Nephron (organoid): ENCODE measurements around the gene MEIOSIN.

ENCODE experiments used
- H3K27ac Mint-ChIP-seq, 3 experiments: 2 replicates each; pipeline ENCODE4 v1.8.0; 2020; ENCODE audit warnings: mixed read lengths in 3 of 3, mild to moderate bottlenecking in 2 of 3, moderate library complexity in 1 of 3
- H3K27me3 Mint-ChIP-seq: 2 replicates; pipeline ENCODE4 v1.8.0; 2021; ENCODE audit warnings: low read depth, mild to moderate bottlenecking, moderate library complexity, mixed read lengths
- H3K36me3 Mint-ChIP-seq: 2 replicates; pipeline ENCODE4 v1.8.0; 2020; ENCODE audit warnings: low read depth, mixed read lengths
- H3K4me1 Mint-ChIP-seq: 2 replicates; pipeline ENCODE4 v1.8.0; 2020; ENCODE audit warnings: mixed read lengths
- H3K4me3 Mint-ChIP-seq, 3 experiments: 2 replicates each; pipeline ENCODE4 v1.8.0; 2020; ENCODE audit warnings: mild to moderate bottlenecking in 3 of 3, mixed read lengths in 3 of 3, moderate library complexity in 2 of 3
- H3K9me3 Mint-ChIP-seq: 2 replicates; pipeline ENCODE4 v1.8.0; 2020; ENCODE audit warnings: mixed read lengths
- CTCF ChIP-seq, 3 experiments: fragments of 200-600 bp; sonication (generic); IDR thresholded peaks; one replicate each; pipeline ENCODE4 v1.5.0; 2021; ENCODE audit warnings: antibody characterized with exemption in 3 of 3; ENCODE audit not compliant: unreplicated experiment in 3 of 3

The MEIOSIN gene

GRCh38 chr19:45752639-45753038 is 19.4 kb downstream of the MEIOSIN start:
- H3K9me3 Mint-ChIP-seq, result no peaks in the 10 kb centered on the region
- no peak for TF ChIP-seq CTCF (IDR thresholded peaks at IDR 0.05; ENCODE audit: unreplicated experiment in 3 of 3)
- H3K27me3 Mint-ChIP-seq, result peaks cover 2% of the 10 kb centered on the region
- H3K36me3 Mint-ChIP-seq, result no peaks in the 10 kb centered on the region
- H3K4me3 Mint-ChIP-seq, result no peak overlapping the region
- H3K4me1 Mint-ChIP-seq, result no peaks in the 10 kb centered on the region
- no peak overlapping the region for H3K27ac Mint-ChIP-seq

DNA sequence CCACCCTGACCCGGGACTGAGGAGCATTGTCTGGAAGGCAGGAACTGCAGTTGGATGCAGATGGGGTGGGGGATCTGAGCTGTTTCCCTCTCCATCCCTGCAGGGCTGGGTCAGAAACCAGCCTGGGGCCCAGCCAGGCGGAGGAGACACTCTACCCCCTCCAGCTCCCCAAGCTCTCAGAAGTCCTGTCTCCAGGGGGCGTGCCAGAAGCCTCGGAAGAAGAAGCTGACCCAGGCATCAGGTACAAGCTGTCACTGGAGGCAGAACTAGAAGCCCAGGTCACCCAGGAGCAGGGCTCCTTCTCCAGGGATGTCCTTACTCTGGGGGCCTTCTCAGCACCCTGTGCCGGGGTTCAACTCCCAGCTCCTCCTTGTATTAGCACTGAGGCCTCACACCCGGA is 20.3 kb downstream of the MEIOSIN start:
- H3K27ac Mint-ChIP-seq, result no peak overlapping the region
- no peaks in the 10 kb centered on the region for H3K36me3 Mint-ChIP-seq
- no peaks in the 10 kb centered on the region for H3K27me3 Mint-ChIP-seq

DNA sequence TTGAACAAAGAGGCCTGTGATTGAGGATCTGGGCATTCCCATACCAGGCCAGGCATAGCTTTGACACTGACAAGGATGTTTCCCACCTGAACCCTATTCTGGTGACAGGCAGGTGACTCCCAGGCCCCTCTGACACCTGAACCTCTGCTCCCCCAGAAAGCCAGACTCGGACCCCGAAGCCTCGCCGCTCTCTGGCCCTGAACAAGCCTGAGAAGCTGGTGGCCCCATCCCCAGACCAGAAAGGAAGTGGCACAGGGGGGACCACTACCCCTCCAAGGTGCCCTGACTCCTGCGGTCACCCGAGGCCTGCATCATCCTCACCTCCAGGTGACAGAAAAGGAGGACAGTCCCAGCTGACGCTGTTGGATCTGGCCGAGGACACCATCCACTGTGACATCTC is 21.1 kb downstream of the MEIOSIN start:
- H3K4me1 Mint-ChIP-seq, result no peaks in the 10 kb centered on the region
- H3K27me3 Mint-ChIP-seq, result no peaks in the 10 kb centered on the region
- no peak overlapping the region for H3K4me3 Mint-ChIP-seq
- TF ChIP-seq CTCF (IDR thresholded peaks at IDR 0.05; ENCODE audit: unreplicated experiment in 3 of 3), result no peak
- no peak overlapping the region for H3K27ac Mint-ChIP-seq
- H3K36me3 Mint-ChIP-seq, result no peaks in the 10 kb centered on the region
- no peaks in the 10 kb centered on the region for H3K9me3 Mint-ChIP-seq

More for the DNA sequence above, 20.3 kb downstream of the MEIOSIN start:
- no peaks in the 10 kb centered on the region for H3K9me3 Mint-ChIP-seq
- TF ChIP-seq CTCF (IDR thresholded peaks at IDR 0.05; ENCODE audit: unreplicated experiment in 3 of 3), result no peak
- no peaks in the 10 kb centered on the region for H3K4me1 Mint-ChIP-seq
- no peak overlapping the region for H3K4me3 Mint-ChIP-seq

DNA sequence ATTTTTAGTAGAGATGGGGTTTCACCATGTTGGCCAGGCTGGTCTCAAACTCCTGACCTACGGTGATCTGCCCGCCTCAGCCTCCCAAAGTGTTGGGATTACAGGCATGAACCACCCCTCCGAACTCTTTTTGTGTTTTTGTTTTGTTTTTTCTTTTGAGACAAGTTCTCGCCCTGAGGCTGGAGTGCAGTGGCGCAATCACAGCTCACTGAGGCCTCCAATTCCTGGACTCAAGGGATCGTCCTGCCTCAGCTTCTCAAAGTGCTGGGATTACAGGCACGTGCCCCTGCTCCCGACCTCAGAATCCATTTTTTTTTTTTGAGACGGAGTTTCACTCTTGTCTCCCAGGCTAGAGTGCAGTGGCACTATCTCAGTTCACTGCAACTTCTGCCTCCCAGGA is 24.5 kb downstream of the MEIOSIN start:
- no peaks in the 10 kb centered on the region for H3K4me1 Mint-ChIP-seq
- H3K9me3 Mint-ChIP-seq, result no peaks in the 10 kb centered on the region
- peaks cover 4% of the 10 kb centered on the region for H3K27me3 Mint-ChIP-seq
- no peak for TF ChIP-seq CTCF (IDR thresholded peaks at IDR 0.05; ENCODE audit: unreplicated experiment in 3 of 3)
- no peaks in the 10 kb centered on the region for H3K36me3 Mint-ChIP-seq
- H3K4me3 Mint-ChIP-seq, result no peak overlapping the region
- H3K27ac Mint-ChIP-seq, result no peak overlapping the region

DNA sequence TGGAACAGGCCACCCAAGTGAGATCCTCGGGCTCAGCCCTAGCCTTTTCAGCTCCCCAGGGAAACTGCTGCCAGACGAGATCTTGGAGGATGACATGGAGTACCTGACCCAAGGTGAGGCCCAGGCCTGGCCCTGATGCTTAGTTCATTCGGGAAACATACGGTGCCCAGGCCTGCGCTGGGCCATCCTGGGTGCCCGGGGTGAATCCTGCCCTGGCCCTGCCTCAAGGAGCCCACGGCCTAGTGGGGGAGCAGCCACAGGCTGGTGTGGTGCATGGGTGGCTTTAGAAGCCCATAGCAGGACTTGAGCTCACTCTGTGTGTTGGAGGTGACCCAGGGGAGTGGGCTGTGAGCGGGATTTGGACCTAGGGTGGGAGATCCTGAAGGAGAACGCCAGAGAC is 25.7 kb downstream of the MEIOSIN start:
- Mint-ChIP-seq H3K27ac (no peak overlapping the region), H3K4me3 (no peak overlapping the region), H3K9me3 (no peaks in the 10 kb centered on the region), H3K36me3 (no peaks in the 10 kb centered on the region), H3K27me3 (peaks cover 4% of the 10 kb centered on the region), H3K4me1 (no peaks in the 10 kb centered on the region)
- no peak for TF ChIP-seq CTCF (IDR thresholded peaks at IDR 0.05; ENCODE audit: unreplicated experiment in 3 of 3)

- H3K4me1 Mint-ChIP-seq, result peaks cover 10% of the 10 kb centered on the region
- H3K36me3 Mint-ChIP-seq, result no peaks in the 10 kb centered on the region
- no peak for TF ChIP-seq CTCF (IDR thresholded peaks at IDR 0.05; ENCODE audit: unreplicated experiment in 3 of 3)
- peaks cover 4% of the 10 kb centered on the region for H3K27me3 Mint-ChIP-seq
- no peak overlapping the region for H3K4me3 Mint-ChIP-seq
- no peak overlapping the region for H3K27ac Mint-ChIP-seq
- H3K9me3 Mint-ChIP-seq, result no peaks in the 10 kb centered on the region
These were observed 28.5 kb downstream of the MEIOSIN start for GRCh38 chr19:45761714-45762113.
